GM23248 (cell line): Measurements from ENCODE around the gene ITGB4. TPM values are rescaled to one million over a fixed set of nuclear protein-coding genes. Genes with fewer than 3 reads are reported as not detected.

Experiments used
- DNase-seq: peaks from one replicate; pipeline ENCODE4 v3.0.0-alpha.2; 2015
- H2AFZ ChIP-seq: fragments of 200-600 bp; sonication (generic); 2 replicates; pipeline ENCODE4 v1.6.1; 2016; ENCODE audit warnings: antibody characterized with exemption
- H3F3A ChIP-seq: fragments of 200-600 bp; sonication (generic); 2 replicates; pipeline ENCODE4 v1.6.1; 2016; ENCODE audit warnings: mild to moderate bottlenecking, antibody characterized with exemption, mixed run types; ENCODE audit not compliant: insufficient read depth
- H3K27ac ChIP-seq: fragments of 200-600 bp; sonication (generic); 2 replicates; pipeline ENCODE4 v1.5.1; 2016; ENCODE audit warnings: mild to moderate bottlenecking
- H3K27me3 ChIP-seq: fragments of 200-600 bp; sonication (generic); replicated peaks from 2 replicates; pipeline ENCODE4 v1.6.1; 2016; ENCODE audit warnings: mild to moderate bottlenecking; ENCODE audit not compliant: insufficient read depth
- H3K36me3 ChIP-seq: fragments of 200-600 bp; sonication (generic); 2 replicates; pipeline ENCODE4 v1.6.1; 2016; ENCODE audit warnings: low read depth, mild to moderate bottlenecking
- H3K4me1 ChIP-seq: fragments of 200-600 bp; sonication (generic); 2 replicates; pipeline ENCODE4 v1.6.1; 2016; ENCODE audit warnings: mild to moderate bottlenecking; ENCODE audit not compliant: insufficient read depth
- H3K4me2 ChIP-seq: fragments of 200-600 bp; sonication (generic); one replicate; pipeline ENCODE4 v1.6.1; 2016; ENCODE audit warnings: mild to moderate bottlenecking; ENCODE audit not compliant: unreplicated experiment
- H3K4me3 ChIP-seq: fragments of 200-600 bp; sonication (generic); 2 replicates; pipeline ENCODE4 v1.5.1; 2016; ENCODE audit warnings: mild to moderate bottlenecking
- H3K79me2 ChIP-seq: fragments of 200-600 bp; sonication (generic); 2 replicates; pipeline ENCODE4 v1.6.1; 2016; ENCODE audit warnings: mild to moderate bottlenecking; ENCODE audit not compliant: insufficient read depth
- H3K9ac ChIP-seq: fragments of 200-600 bp; sonication (generic); 2 replicates; pipeline ENCODE4 v1.6.1; 2016; ENCODE audit warnings: mild to moderate bottlenecking
- H3K9me2 ChIP-seq: fragments of 200-600 bp; sonication (generic); 2 replicates; pipeline ENCODE4 v1.6.1; 2016; ENCODE audit warnings: mixed run types, mild to moderate bottlenecking, moderate library complexity; ENCODE audit not compliant: insufficient read depth
- H3K9me3 ChIP-seq: fragments of 200-600 bp; sonication (generic); one replicate; pipeline ENCODE4 v1.6.1; 2017; ENCODE audit warnings: low read depth
- H4K20me1 ChIP-seq: fragments of 200-600 bp; sonication (generic); 2 replicates; pipeline ENCODE4 v1.6.0; 2016; ENCODE audit not compliant: insufficient read depth
- EZH2 ChIP-seq: fragments of 200-600 bp; sonication (generic); IDR thresholded peaks from 2 replicates; pipeline ENCODE4 v1.6.1; 2018; ENCODE audit warnings: antibody characterized with exemption, mild to moderate bottlenecking; ENCODE audit not compliant: insufficient read depth, poor library complexity, severe bottlenecking
- EZH2phosphoT487 ChIP-seq: fragments of 200-600 bp; sonication (generic); IDR thresholded peaks from 2 replicates; pipeline ENCODE4 v1.6.1; 2018; ENCODE audit warnings: antibody characterized with exemption, moderate library complexity, mild to moderate bottlenecking, low read depth; ENCODE audit not compliant: insufficient read depth
- WGBS, 2 experiments: methylation state at CpG; one replicate each; pipeline ENCODE4 v1.1.6; 2015 to 2017; ENCODE audit warnings: low lambda C conversion rate in 2 of 2, low coverage in 1 of 2; ENCODE audit errors: missing lambda C conversion rate in 2 of 2; 5-methylcytosine and 5-hydroxymethylcytosine counted together
- in situ Hi-C: fragments of 300-500 bp; cut with MboI; formaldehyde crosslinking; loops from 2 replicates; pipeline ENCODE4 v1.15.0; 2020
- polyA plus RNA-seq: library from polyadenylated mRNA; unstranded; fragments of >200 nt; fragmentation: Nextera tagmentation; extraction: Ambion mirVana; gene quantifications from 2 replicates; pipeline ENCODE4 v1.2.1, GENCODE V29; 2016
- total RNA-seq: library from RNA; depleted of rRNA; stranded (reverse); fragments of >200 nt; shearing (Covaris generic); gene quantifications from 2 replicates; pipeline ENCODE4 v1.2.3, GENCODE V29; 2014

The ITGB4 gene
- total and polyA plus RNA-seq, 2 experiments from 2014 or later = under 0.01 to 1.5 TPM

DNA sequence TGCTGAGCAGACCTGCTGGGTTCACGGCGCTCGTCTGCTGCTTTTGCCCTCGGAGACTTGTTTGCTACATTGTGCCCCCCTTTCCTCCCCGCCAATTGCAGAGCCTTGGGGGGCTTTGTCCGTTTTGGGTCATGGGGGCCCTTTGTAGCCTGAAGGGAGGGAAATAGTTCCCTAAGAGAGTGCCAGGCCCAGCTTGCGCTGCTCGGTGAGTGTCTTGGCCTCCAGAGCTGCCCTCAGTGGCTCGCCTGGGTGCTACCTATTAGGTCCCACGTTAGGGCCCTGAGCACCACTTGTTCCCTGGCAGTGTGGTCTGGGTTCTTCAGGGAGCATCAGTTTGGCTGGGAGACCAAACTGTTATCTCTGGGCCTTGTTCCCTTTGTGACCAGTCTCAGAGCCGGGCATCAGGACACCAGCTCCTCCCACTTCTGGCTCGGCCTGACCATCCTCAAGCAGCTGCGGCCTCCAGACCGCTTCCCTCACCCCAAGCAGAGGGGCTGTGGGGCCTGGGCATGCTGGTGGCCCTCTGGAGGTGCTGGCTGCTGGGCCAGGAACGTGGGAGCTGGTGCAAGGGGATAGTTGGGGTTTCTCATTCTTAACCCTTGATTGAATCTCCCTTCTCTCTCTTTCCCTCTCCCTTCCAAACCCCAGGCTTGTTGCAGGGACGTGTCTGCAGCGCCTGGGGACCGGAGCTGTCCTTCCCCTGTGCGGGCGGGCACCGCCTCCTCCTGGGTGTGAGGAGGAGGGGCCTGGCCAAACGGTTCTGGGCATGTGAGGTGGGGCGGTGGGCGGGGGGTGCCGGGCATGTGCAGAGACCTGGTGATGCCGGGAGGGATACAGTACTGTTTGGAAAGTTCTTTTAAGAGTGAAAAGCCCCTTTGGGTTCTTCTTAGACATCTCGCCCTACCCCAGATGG, 16.0 kb upstream of the ITGB4 start:
- no peaks in the 10 kb centered on the region for H3K9me2 ChIP-seq
- WGBS, 2 experiments = 82 to 85% methylated on average over 20 to 27 of the region's 27 CpGs
- in situ Hi-C loops = no loop called here
- peaks cover 15% of the 10 kb centered on the region; the same call in 1 of the 2 replicates for H3F3A ChIP-seq
- H2AFZ ChIP-seq = no peak overlapping the region
- H3K27ac ChIP-seq = no peak overlapping the region
- no peak overlapping the region for H3K4me3 ChIP-seq
- no peak for DNase-seq
- H3K4me1 ChIP-seq = peaks cover 11% of the 10 kb centered on the region
- no peaks in the 10 kb centered on the region for H4K20me1 ChIP-seq
- H3K79me2 ChIP-seq = peaks cover 6% of the 10 kb centered on the region; the same call in 1 of the 2 replicates
- H3K9ac ChIP-seq = no peak overlapping the region
- TF ChIP-seq EZH2 (no peak), EZH2phosphoT487 (no peak)
- no peaks in the 10 kb centered on the region for H3K27me3 ChIP-seq
- H3K4me2 ChIP-seq = no peak overlapping the region
- no peaks in the 10 kb centered on the region for H3K9me3 ChIP-seq
- H3K36me3 ChIP-seq = peaks cover 49% of the 10 kb centered on the region; the same call in 1 of the 2 replicates

GRCh38 chr17:75706042-75706728, 15.1 kb upstream of the ITGB4 start:
- DNase-seq = no peak
- Histone ChIP-seq H3K27ac (no peak overlapping the region), H4K20me1 (no peaks in the 10 kb centered on the region), H3K79me2 (peaks cover 6% of the 10 kb centered on the region; the same call in 1 of the 2 replicates), H3K9me3 (no peaks in the 10 kb centered on the region), H3F3A (peaks cover 10% of the 10 kb centered on the region; the same call in 1 of the 2 replicates), H3K36me3 (peaks cover 49% of the 10 kb centered on the region; the same call in 1 of the 2 replicates), H3K9ac (no peak overlapping the region), H3K9me2 (no peaks in the 10 kb centered on the region), H3K27me3 (no peaks in the 10 kb centered on the region), H3K4me3 (no peak overlapping the region), H3K4me1 (peaks cover 1% of the 10 kb centered on the region; the same call in 1 of the 2 replicates), H2AFZ (no peak overlapping the region), H3K4me2 (no peak overlapping the region)
- 90 to 91% methylated on average over 20 of the region's 20 CpGs for WGBS, 2 experiments
- TF ChIP-seq EZH2phosphoT487 (no peak), EZH2 (no peak)
- in situ Hi-C loops = no loop called here

GRCh38 chr17:75707079-75707571, 14.1 kb upstream of the ITGB4 start:
- Histone ChIP-seq H3K4me3 (no peak overlapping the region), H2AFZ (no peak overlapping the region), H3K9ac (no peak overlapping the region), H3K27ac (no peak overlapping the region), H3F3A (peaks cover 8% of the 10 kb centered on the region; the same call in 1 of the 2 replicates), H4K20me1 (no peaks in the 10 kb centered on the region), H3K9me3 (no peaks in the 10 kb centered on the region), H3K27me3 (no peaks in the 10 kb centered on the region), H3K4me2 (no peak overlapping the region), H3K79me2 (peaks cover 5% of the 10 kb centered on the region; the same call in 1 of the 2 replicates), H3K9me2 (no peaks in the 10 kb centered on the region), H3K4me1 (no peaks in the 10 kb centered on the region), H3K36me3 (peaks cover 40% of the 10 kb centered on the region; the same call in 1 of the 2 replicates)
- TF ChIP-seq EZH2phosphoT487 = no peak
- TF ChIP-seq EZH2 = no peak
- WGBS, 2 experiments = 87 to 90% methylated on average over 12 of the region's 12 CpGs
- in situ Hi-C loops = no loop called here
- peak; percentile 30 for DNase-seq

GRCh38 chr17:75712446-75712845, 8.8 kb upstream of the ITGB4 start:
- no peaks in the 10 kb centered on the region for H3K27me3 ChIP-seq
- H2AFZ ChIP-seq = no peak overlapping the region
- DNase-seq = peak; percentile 57
- peaks cover 8% of the 10 kb centered on the region; the same call in 1 of the 2 replicates for H3F3A ChIP-seq
- TF ChIP-seq EZH2 (no peak), EZH2phosphoT487 (no peak)
- 0 out of 2 replicates have a peak, but pooled peaks cover 10% of the 10 kb centered on the region for H3K36me3 ChIP-seq
- 51 to 52% methylated on average over 2 of the region's 2 CpGs for WGBS, 2 experiments
- H3K4me2 ChIP-seq = no peak overlapping the region
- H3K9me2 ChIP-seq = no peaks in the 10 kb centered on the region
- H3K27ac ChIP-seq = no peak overlapping the region
- no peaks in the 10 kb centered on the region for H3K4me1 ChIP-seq
- H3K9ac ChIP-seq = no peak overlapping the region
- no peaks in the 10 kb centered on the region for H4K20me1 ChIP-seq
- H3K4me3 ChIP-seq = no peak overlapping the region
- H3K9me3 ChIP-seq = no peaks in the 10 kb centered on the region
- in situ Hi-C loops = no loop called here
- no peaks in the 10 kb centered on the region for H3K79me2 ChIP-seq
